ENCODE measurements around the gene CSK. TPM values are rescaled to one million over a fixed set of nuclear protein-coding genes. Genes with fewer than 3 reads are reported as not detected.

CSK gene
- total RNA-seq, 2 donors from 2014 or later: 64.3 to 126 TPM

- Histone ChIP-seq H3K36me3 (no peaks in the 10 kb centered on the region), H3K27me3 (no peaks in the 10 kb centered on the region), H3K4me3 (no peak overlapping the region), H3K9ac (ENCODE audit: low read depth in 2 of 2, low read length in 2 of 2) (no peak overlapping the region), H3K4me1 (no peaks in the 10 kb centered on the region), H3K9me3 (no peaks in the 10 kb centered on the region), H3K27ac (no peak overlapping the region)
- no peak for DNase-seq
- TF ChIP-seq CTCF (IDR thresholded peaks at IDR 0.05): no peak
- intact Hi-C loops (cut with DNase I): no loop called here
These were observed 29.3 kb upstream of the CSK start for GRCh38 chr15:74752531-74752930.

- TF ChIP-seq CTCF (IDR thresholded peaks at IDR 0.05): no peak
- H3K9me3 ChIP-seq: no peaks in the 10 kb centered on the region
- no peaks in the 10 kb centered on the region for H3K27me3 ChIP-seq
- no peak overlapping the region for H3K9ac ChIP-seq (ENCODE audit: low read depth in 2 of 2, low read length in 2 of 2)
- H3K36me3 ChIP-seq: no peaks in the 10 kb centered on the region
- no peak for DNase-seq
- no peak overlapping the region for H3K4me3 ChIP-seq
- intact Hi-C loops (cut with DNase I): no loop called here
- H3K27ac ChIP-seq: no peak overlapping the region
- H3K4me1 ChIP-seq: no peaks in the 10 kb centered on the region
These were observed 27.2 kb upstream of the CSK start for GRCh38 chr15:74754593-74755215.

GRCh38 chr15:74758736-74759135 is 23.1 kb upstream of the CSK start:
- Histone ChIP-seq H3K27ac (no peak overlapping the region), H3K4me1 (no peaks in the 10 kb centered on the region), H3K9ac (ENCODE audit: low read depth in 2 of 2, low read length in 2 of 2) (no peak overlapping the region), H3K27me3 (no peaks in the 10 kb centered on the region), H3K4me3 (no peak overlapping the region), H3K36me3 (no peaks in the 10 kb centered on the region), H3K9me3 (no peaks in the 10 kb centered on the region)
- intact Hi-C loops (cut with DNase I): no loop called here
- DNase-seq: no peak
- TF ChIP-seq CTCF (IDR thresholded peaks at IDR 0.05): no peak

GRCh38 chr15:74762791-74763150 is 19.1 kb upstream of the CSK start:
- no peaks in the 10 kb centered on the region for H3K36me3 ChIP-seq
- no peak overlapping the region for H3K4me3 ChIP-seq
- H3K4me1 ChIP-seq: no peaks in the 10 kb centered on the region
- H3K9ac ChIP-seq (ENCODE audit: low read depth in 2 of 2, low read length in 2 of 2): no peak overlapping the region
- intact Hi-C loops (cut with DNase I): loop anchor here (10.0 kb wide), 1 partner anchor 388 kb away; no protein-coding TSS in a partner anchor
- no peak overlapping the region for H3K27ac ChIP-seq
- DNase-seq: no peak
- no peaks in the 10 kb centered on the region for H3K9me3 ChIP-seq
- no peaks in the 10 kb centered on the region for H3K27me3 ChIP-seq
- TF ChIP-seq CTCF (IDR thresholded peaks at IDR 0.05): no peak

- no peaks in the 10 kb centered on the region for H3K27me3 ChIP-seq
- intact Hi-C loops (cut with DNase I): loop anchor here (10.0 kb wide), 1 partner anchor 389 kb away; no protein-coding TSS in a partner anchor
- H3K4me3 ChIP-seq: no peak overlapping the region
- H3K9me3 ChIP-seq: no peaks in the 10 kb centered on the region
- H3K9ac ChIP-seq (ENCODE audit: low read depth in 2 of 2, low read length in 2 of 2): no peak overlapping the region
- no peak for DNase-seq
- H3K36me3 ChIP-seq: no peaks in the 10 kb centered on the region
- H3K27ac ChIP-seq: no peak overlapping the region
- no peaks in the 10 kb centered on the region for H3K4me1 ChIP-seq
- no peak for TF ChIP-seq CTCF (IDR thresholded peaks at IDR 0.05)
These were observed 18.5 kb upstream of the CSK start for GRCh38 chr15:74763416-74763815.
